H9 (cell line): ENCODE data around the gene EIF3F. TPM values are rescaled to one million over a fixed set of nuclear protein-coding genes. Genes with fewer than 3 reads are reported as not detected.

Experiments used
- DNase-seq: peaks from one replicate; pipeline ENCODE4 v3.0.0-alpha.2; 2017
- H2AFZ ChIP-seq: one replicate; pipeline ENCODE4 v1.6.1; 2013; ENCODE audit warnings: mild to moderate bottlenecking, low read length, control low read depth, moderate library complexity
- H2AK5ac ChIP-seq: 2 replicates; pipeline ENCODE4 v1.6.1; 2013; ENCODE audit warnings: low read length, control low read depth, mixed read lengths; ENCODE audit not compliant: insufficient read length
- H2BK120ac ChIP-seq: one replicate; pipeline ENCODE4 v1.6.1; 2013; ENCODE audit warnings: low read depth, mild to moderate bottlenecking, low read length, control low read depth, inconsistent platforms; ENCODE audit not compliant: poor library complexity, severe bottlenecking
- H2BK12ac ChIP-seq: 2 replicates; pipeline ENCODE4 v1.6.1; 2013; ENCODE audit warnings: low read length, control low read depth, mixed read lengths, low read depth; ENCODE audit not compliant: insufficient read length
- H2BK15ac ChIP-seq: 2 replicates; pipeline ENCODE4 v1.6.1; 2013; ENCODE audit warnings: low read depth, low read length, control low read depth
- H2BK20ac ChIP-seq: one replicate; pipeline ENCODE4 v1.6.1; 2013; ENCODE audit warnings: low read depth, mild to moderate bottlenecking, low read length, control low read depth, inconsistent platforms; ENCODE audit not compliant: poor library complexity, severe bottlenecking
- H2BK5ac ChIP-seq: 2 replicates; pipeline ENCODE4 v1.6.1; 2013; ENCODE audit warnings: low read length, control low read depth, mixed read lengths; ENCODE audit not compliant: insufficient read length
- H3K14ac ChIP-seq: 2 replicates; pipeline ENCODE4 v1.6.1; 2013; ENCODE audit warnings: low read length, control low read depth; ENCODE audit not compliant: insufficient read depth
- H3K18ac ChIP-seq: 2 replicates; pipeline ENCODE4 v1.6.1; 2013; ENCODE audit warnings: low read depth, mild to moderate bottlenecking, mixed read lengths, low read length, control low read depth; ENCODE audit not compliant: insufficient read length
- H3K23ac ChIP-seq: 2 replicates; pipeline ENCODE4 v1.6.1; 2013; ENCODE audit warnings: low read length, control low read depth, mixed read lengths, low read depth; ENCODE audit not compliant: insufficient read length
- H3K23me2 ChIP-seq: 2 replicates; pipeline ENCODE4 v1.6.1; 2013; ENCODE audit warnings: low read depth, mild to moderate bottlenecking, mixed read lengths, low read length, control low read depth; ENCODE audit not compliant: insufficient read length, poor library complexity, severe bottlenecking
- H3K27ac ChIP-seq: 2 replicates; pipeline ENCODE4 v1.5.1; 2013; ENCODE audit warnings: low read length, control low read depth, mixed read lengths, low read depth; ENCODE audit not compliant: insufficient read length
- H3K27me3 ChIP-seq: 2 replicates; pipeline ENCODE4 v1.6.1; 2013; ENCODE audit warnings: low read length, control low read depth, inconsistent platforms; ENCODE audit not compliant: insufficient read depth
- H3K4ac ChIP-seq: 2 replicates; pipeline ENCODE4 v1.6.1; 2013; ENCODE audit warnings: low read depth, mild to moderate bottlenecking, control low read depth, inconsistent platforms, low read length, moderate library complexity
- H3K4me1 ChIP-seq: 2 replicates; pipeline ENCODE4 v1.6.1; 2013; ENCODE audit warnings: low read length, control low read depth, inconsistent platforms; ENCODE audit not compliant: insufficient read depth
- H3K4me2 ChIP-seq: 2 replicates; pipeline ENCODE4 v1.6.1; 2013; ENCODE audit warnings: low read length, control low read depth, mixed read lengths; ENCODE audit not compliant: insufficient read length, insufficient read depth
- H3K56ac ChIP-seq: 2 replicates; pipeline ENCODE4 v1.6.1; 2013; ENCODE audit warnings: low read depth, mild to moderate bottlenecking, mixed read lengths, low read length, control low read depth; ENCODE audit not compliant: insufficient read length
- H3K79me1 ChIP-seq: 2 replicates; pipeline ENCODE4 v1.6.1; 2013; ENCODE audit warnings: low read depth, mild to moderate bottlenecking, moderate library complexity, low read length, control low read depth, inconsistent platforms; ENCODE audit not compliant: insufficient read depth, poor library complexity, severe bottlenecking
- H3K79me2 ChIP-seq: 2 replicates; pipeline ENCODE4 v1.6.1; 2013; ENCODE audit warnings: low read length, control low read depth, inconsistent platforms; ENCODE audit not compliant: insufficient read depth
- H3K9ac ChIP-seq: 2 replicates; pipeline ENCODE4 v1.6.1; 2013; ENCODE audit warnings: low read length, control low read depth, mixed read lengths; ENCODE audit not compliant: insufficient read length; ENCODE audit errors: extremely low read depth
- H3K9me3 ChIP-seq: one replicate; pipeline ENCODE4 v1.6.1; 2013; ENCODE audit warnings: low read depth, low read length, inconsistent platforms; ENCODE audit not compliant: control insufficient read depth
- H3T11ph ChIP-seq: one replicate; pipeline ENCODE4 v1.6.1; 2013; ENCODE audit warnings: mild to moderate bottlenecking, low read length, control low read depth, inconsistent platforms
- H4K20me1 ChIP-seq: one replicate; pipeline ENCODE4 v1.6.1; 2013; ENCODE audit not compliant: control insufficient read depth, insufficient read length, insufficient read depth
- H4K5ac ChIP-seq: 2 replicates; pipeline ENCODE4 v1.6.1; 2013; ENCODE audit warnings: low read depth, mild to moderate bottlenecking, mixed read lengths, low read length, control low read depth; ENCODE audit not compliant: insufficient read length
- H4K8ac ChIP-seq: replicated peaks from 2 replicates; pipeline ENCODE4 v1.6.1; 2013; ENCODE audit warnings: low read length, control low read depth, mixed read lengths, low read depth; ENCODE audit not compliant: insufficient read length
- H4K91ac ChIP-seq: 2 replicates; pipeline ENCODE4 v1.6.1; 2013; ENCODE audit warnings: low read depth, mild to moderate bottlenecking, moderate library complexity, mixed read lengths, low read length, control low read depth; ENCODE audit not compliant: insufficient read length
- H3K27ac Mint-ChIP-seq, 3 experiments: 2 replicates in 2 of 3; 3 replicates in 1 of 3; pipeline ENCODE4 v1.8.0; 2020 to 2021; ENCODE audit warnings: mixed read lengths in 3 of 3, mild to moderate bottlenecking in 1 of 3, moderate library complexity in 1 of 3
- H3K27me3 Mint-ChIP-seq: 2 replicates; pipeline ENCODE4 v1.8.0; 2021; ENCODE audit warnings: low read depth, mild to moderate bottlenecking, moderate library complexity, mixed read lengths
- H3K36me3 Mint-ChIP-seq, 3 experiments: 2 replicates in 2 of 3; 3 replicates in 1 of 3; pipeline ENCODE4 v1.8.0; 2020 to 2021; ENCODE audit warnings: low read depth in 3 of 3, mixed read lengths in 3 of 3; ENCODE audit not compliant: insufficient read depth in 1 of 3
- H3K4me1 Mint-ChIP-seq, 2 experiments: 2 replicates each; pipeline ENCODE4 v1.8.0; 2020; ENCODE audit warnings: mixed read lengths in 2 of 2
- H3K4me3 Mint-ChIP-seq, 2 experiments: 2 replicates in 1 of 2; 3 replicates in 1 of 2; pipeline ENCODE4 v1.8.0; 2020 to 2021; ENCODE audit warnings: mild to moderate bottlenecking in 2 of 2, mixed read lengths in 2 of 2, moderate library complexity in 1 of 2
- H3K9me3 Mint-ChIP-seq, 2 experiments: 2 replicates in 1 of 2; 3 replicates in 1 of 2; pipeline ENCODE4 v1.8.0; 2020; ENCODE audit warnings: mild to moderate bottlenecking in 2 of 2, mixed read lengths in 2 of 2, moderate library complexity in 1 of 2
- WGBS: extraction: QIAGEN DNeasy Blood & Tissue Kit; methylation state at CpG from one replicate; pipeline ENCODE4 v1.1.7; 2013; ENCODE audit warnings: missing lambda C conversion rate, low lambda C conversion rate, mixed read lengths; ENCODE audit not compliant: insufficient read length; ENCODE audit errors: extremely low coverage; 5-methylcytosine and 5-hydroxymethylcytosine counted together
- total RNA-seq: library from RNA; stranded (reverse); gene quantifications from 2 replicates; pipeline ENCODE4 v1.2.1, GENCODE V29; 2021
- TF ChIP-seq, protein P1 (sequence below): fragments of 200-600 bp; sonication (generic); conservative IDR thresholded peaks from 3 replicates; pipeline ENCODE4 v1.8.0; 2021; ENCODE audit warnings: antibody characterized with exemption, mild to moderate bottlenecking

The EIF3F gene
- total RNA-seq, 1 experiment from 2014 or later: 348 TPM

- H3K4me3 Mint-ChIP-seq: peak overlapping the region; percentile 55 to 76
- no peak overlapping the region for H3K27ac ChIP-seq
- no peak overlapping the region for H2BK15ac ChIP-seq
- H4K8ac ChIP-seq: no peak overlapping the region
- H3K18ac ChIP-seq: no peak overlapping the region
- peak; percentile 25 for DNase-seq
- H3K27me3 ChIP-seq: peaks cover 30% of the 10 kb centered on the region
- H2BK120ac ChIP-seq: no peak overlapping the region
- peaks cover 14% of the 10 kb centered on the region for H3K23me2 ChIP-seq
- H2AK5ac ChIP-seq: no peak overlapping the region
- H3T11ph ChIP-seq: no peak overlapping the region
- no peak overlapping the region for H3K14ac ChIP-seq
- H3K27ac Mint-ChIP-seq: peak overlapping the region in 1 of 3 experiments; percentile 10; a peak in 1 of 7 replicates
- WGBS: no CpG with 5 or more reads among the region's 7 CpGs
- no peaks in the 10 kb centered on the region; a peak in 1 of 7 replicates for H3K36me3 Mint-ChIP-seq
- no peak overlapping the region for H3K56ac ChIP-seq
- H3K4me1 Mint-ChIP-seq: peaks cover 34 to 39% of the 10 kb centered on the region in 2 experiments
- no peaks in the 10 kb centered on the region for H3K79me2 ChIP-seq
- H3K27me3 Mint-ChIP-seq: peaks cover 36% of the 10 kb centered on the region
- H3K4me2 ChIP-seq: peak overlapping the region; percentile 67
- no peak overlapping the region for H2BK20ac ChIP-seq
- H4K20me1 ChIP-seq: no peaks in the 10 kb centered on the region
- TF ChIP-seq, protein P1, sequence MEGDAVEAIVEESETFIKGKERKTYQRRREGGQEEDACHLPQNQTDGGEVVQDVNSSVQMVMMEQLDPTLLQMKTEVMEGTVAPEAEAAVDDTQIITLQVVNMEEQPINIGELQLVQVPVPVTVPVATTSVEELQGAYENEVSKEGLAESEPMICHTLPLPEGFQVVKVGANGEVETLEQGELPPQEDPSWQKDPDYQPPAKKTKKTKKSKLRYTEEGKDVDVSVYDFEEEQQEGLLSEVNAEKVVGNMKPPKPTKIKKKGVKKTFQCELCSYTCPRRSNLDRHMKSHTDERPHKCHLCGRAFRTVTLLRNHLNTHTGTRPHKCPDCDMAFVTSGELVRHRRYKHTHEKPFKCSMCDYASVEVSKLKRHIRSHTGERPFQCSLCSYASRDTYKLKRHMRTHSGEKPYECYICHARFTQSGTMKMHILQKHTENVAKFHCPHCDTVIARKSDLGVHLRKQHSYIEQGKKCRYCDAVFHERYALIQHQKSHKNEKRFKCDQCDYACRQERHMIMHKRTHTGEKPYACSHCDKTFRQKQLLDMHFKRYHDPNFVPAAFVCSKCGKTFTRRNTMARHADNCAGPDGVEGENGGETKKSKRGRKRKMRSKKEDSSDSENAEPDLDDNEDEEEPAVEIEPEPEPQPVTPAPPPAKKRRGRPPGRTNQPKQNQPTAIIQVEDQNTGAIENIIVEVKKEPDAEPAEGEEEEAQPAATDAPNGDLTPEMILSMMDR: no peak
- no peaks in the 10 kb centered on the region for H3K79me1 ChIP-seq
- no peak overlapping the region for H4K5ac ChIP-seq
- H2AFZ ChIP-seq: no peak overlapping the region
- H2BK12ac ChIP-seq: no peak overlapping the region
- H3K9ac ChIP-seq: no peak overlapping the region
- H4K91ac ChIP-seq: no peak overlapping the region
- H3K9me3 Mint-ChIP-seq: no peaks in the 10 kb centered on the region; a peak in 1 of 5 replicates
- H2BK5ac ChIP-seq: no peak overlapping the region
- H3K23ac ChIP-seq: no peak overlapping the region
- H3K9me3 ChIP-seq: no peaks in the 10 kb centered on the region
- no peak overlapping the region for H3K4ac ChIP-seq
- peaks cover 5% of the 10 kb centered on the region for H3K4me1 ChIP-seq
Observed at GRCh38 chr11:8020244-8020597, 33.1 kb downstream of the EIF3F start.
